ENCODE results near the gene UBD.

DNA sequence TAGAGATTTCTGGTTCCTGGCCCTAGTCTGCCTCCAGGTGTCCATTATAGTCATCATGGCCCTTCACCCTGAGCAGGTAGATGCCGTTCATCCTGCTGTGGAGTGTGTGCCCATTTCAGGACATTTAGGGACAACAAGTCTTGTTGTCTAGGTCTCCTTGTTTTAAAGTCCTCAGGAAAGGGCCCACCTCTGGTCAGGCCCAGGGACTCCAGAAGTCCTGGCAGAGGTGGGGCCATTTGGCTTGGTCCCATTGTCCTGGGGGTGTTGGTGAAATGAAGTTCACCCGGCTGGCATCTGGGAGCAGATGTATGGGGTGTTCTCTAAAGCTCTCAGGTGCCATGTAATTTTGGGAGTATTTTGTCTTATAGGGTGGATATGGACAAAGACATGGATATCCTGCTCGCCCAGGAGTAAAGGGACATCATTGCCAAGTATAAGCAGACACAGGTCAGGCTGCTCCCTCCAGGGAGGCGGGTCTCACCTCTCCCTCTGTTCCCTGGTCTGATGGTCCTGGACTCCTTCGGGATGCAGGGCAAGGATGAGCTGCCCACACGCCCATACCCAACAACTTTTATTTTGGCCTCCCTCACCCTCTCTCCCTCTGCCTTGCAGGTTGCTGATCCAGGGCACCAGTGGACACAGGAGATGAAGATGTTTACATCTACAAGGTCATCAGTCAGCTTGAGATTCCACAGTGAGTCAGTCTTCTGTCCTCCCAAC, 40.1 kb downstream of the UBD start:
- TF ChIP-seq POLR2A (IDR thresholded peaks at IDR 0.05) (no peak), EP300 (IDR thresholded peaks at IDR 0.05) (no peak)
- TF ChIP-seq, protein P1, sequence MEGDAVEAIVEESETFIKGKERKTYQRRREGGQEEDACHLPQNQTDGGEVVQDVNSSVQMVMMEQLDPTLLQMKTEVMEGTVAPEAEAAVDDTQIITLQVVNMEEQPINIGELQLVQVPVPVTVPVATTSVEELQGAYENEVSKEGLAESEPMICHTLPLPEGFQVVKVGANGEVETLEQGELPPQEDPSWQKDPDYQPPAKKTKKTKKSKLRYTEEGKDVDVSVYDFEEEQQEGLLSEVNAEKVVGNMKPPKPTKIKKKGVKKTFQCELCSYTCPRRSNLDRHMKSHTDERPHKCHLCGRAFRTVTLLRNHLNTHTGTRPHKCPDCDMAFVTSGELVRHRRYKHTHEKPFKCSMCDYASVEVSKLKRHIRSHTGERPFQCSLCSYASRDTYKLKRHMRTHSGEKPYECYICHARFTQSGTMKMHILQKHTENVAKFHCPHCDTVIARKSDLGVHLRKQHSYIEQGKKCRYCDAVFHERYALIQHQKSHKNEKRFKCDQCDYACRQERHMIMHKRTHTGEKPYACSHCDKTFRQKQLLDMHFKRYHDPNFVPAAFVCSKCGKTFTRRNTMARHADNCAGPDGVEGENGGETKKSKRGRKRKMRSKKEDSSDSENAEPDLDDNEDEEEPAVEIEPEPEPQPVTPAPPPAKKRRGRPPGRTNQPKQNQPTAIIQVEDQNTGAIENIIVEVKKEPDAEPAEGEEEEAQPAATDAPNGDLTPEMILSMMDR (IDR thresholded peaks at IDR 0.05) = no peak
